Erythroblast (primary cell): ENCODE data around the gene YPEL3.

ENCODE experiments used
- GATA1 ChIP-seq: IDR thresholded peaks from 2 replicates; pipeline ENCODE4 v1.6.1; 2011; ENCODE audit warnings: low read depth, mild to moderate bottlenecking, control low read depth, low read length, moderate library complexity
- POLR2A ChIP-seq: IDR thresholded peaks from 2 replicates; pipeline ENCODE4 v1.6.1; 2011; ENCODE audit warnings: mild to moderate bottlenecking, low read length

DNA sequence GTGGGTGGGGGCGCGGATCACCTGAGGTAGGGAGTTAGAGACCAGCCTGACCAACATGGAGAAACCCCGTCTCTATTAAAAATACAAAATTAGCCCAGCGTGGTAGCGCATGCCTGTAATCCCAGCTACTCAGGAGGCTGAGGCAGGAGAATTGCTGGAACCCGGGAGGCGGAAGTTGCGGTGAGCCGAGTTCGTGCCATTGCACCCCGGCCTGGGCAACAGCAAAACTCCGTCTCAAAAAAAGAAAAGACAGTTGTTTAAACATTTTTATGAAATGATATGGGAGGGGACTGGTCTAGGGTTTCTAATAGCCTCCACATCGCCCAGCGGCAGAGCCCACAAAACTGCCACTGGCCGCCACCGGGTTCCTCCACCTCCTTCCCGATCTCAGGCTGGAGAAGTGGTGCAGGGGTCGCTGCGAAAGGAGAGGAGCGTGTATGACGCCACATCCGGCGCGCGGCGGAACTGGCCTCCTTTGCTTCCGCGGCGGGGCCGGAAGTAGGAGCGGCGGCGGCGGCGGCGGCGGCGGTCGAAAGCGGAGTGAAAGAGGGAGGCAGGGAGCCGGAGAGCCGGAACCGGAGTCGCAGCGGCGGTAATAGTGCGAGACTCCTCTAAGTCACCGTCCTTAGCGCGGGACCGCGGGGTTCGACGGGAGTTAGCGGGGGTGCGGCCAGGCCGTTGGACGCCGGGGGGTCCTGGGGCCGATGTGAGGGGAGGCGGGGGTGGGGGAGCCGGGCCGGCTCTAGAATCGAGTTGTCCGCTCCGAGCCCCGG, 20.3 kb downstream of the YPEL3 start, which contains the start of gene PPP4C:
- TF ChIP-seq POLR2A = peak; percentile 88
- TF ChIP-seq GATA1 = no peak
